Keratinocyte (primary cell): ENCODE data around the gene PYGM. TPM values are rescaled to one million over a fixed set of nuclear protein-coding genes. Genes with fewer than 3 reads are reported as not detected.

Source experiments
- DNase-seq: peaks from one replicate; pipeline ENCODE4 v3.0.0-alpha.2; 2011; ENCODE audit warnings: low read depth, missing footprints, low spot score
- FAIRE-seq: peaks from 2 replicates; lab custom pipeline; 2011; peaks lifted over from hg19 to GRCh38; lab: Jason Lieb, UNC
- H2AFZ ChIP-seq: 2 replicates; pipeline ENCODE4 v1.6.0; 2012; ENCODE audit warnings: low read length, control low read depth, inconsistent platforms; ENCODE audit not compliant: control insufficient read depth
- H3K27ac ChIP-seq: 2 replicates; pipeline ENCODE4 v1.5.1; 2011; ENCODE audit warnings: low read length; ENCODE audit not compliant: control insufficient read depth, insufficient read depth
- H3K27me3 ChIP-seq: 3 replicates; pipeline ENCODE4 v1.6.0; 2011; ENCODE audit warnings: low read length; ENCODE audit not compliant: control insufficient read depth, insufficient read depth; ENCODE audit errors: extremely low read depth
- H3K36me3 ChIP-seq, 2 experiments: 2 replicates in 1 of 2; 3 replicates in 1 of 2; pipeline ENCODE4 v1.5.1; 2011; ENCODE audit warnings: low read length in 2 of 2, mild to moderate bottlenecking in 1 of 2; ENCODE audit not compliant: control insufficient read depth in 2 of 2, insufficient read depth in 2 of 2; ENCODE audit errors: extremely low read depth in 1 of 2
- H3K4me1 ChIP-seq: 3 replicates; pipeline ENCODE4 v1.5.1; 2011; ENCODE audit warnings: low read length; ENCODE audit not compliant: control insufficient read depth, insufficient read depth; ENCODE audit errors: extremely low read depth
- H3K4me2 ChIP-seq: 3 replicates; pipeline ENCODE4 v1.6.0; 2011; ENCODE audit warnings: low read depth, low read length; ENCODE audit not compliant: control insufficient read depth, insufficient read depth; ENCODE audit errors: extremely low read depth
- H3K4me3 ChIP-seq, 3 experiments: fragments of 200-600 bp in 1 of 3; sonication (generic) in 1 of 3; 2 replicates in 2 of 3; 3 replicates in 1 of 3; pipeline ENCODE4 v1.5.1; 2011 to 2016; ENCODE audit warnings: low read length in 3 of 3, mild to moderate bottlenecking in 3 of 3, control low read depth in 2 of 3, inconsistent platforms in 1 of 3, low read depth in 1 of 3, mixed read lengths in 1 of 3, mixed run types in 1 of 3, moderate library complexity in 1 of 3; ENCODE audit not compliant: control insufficient read depth in 2 of 3, insufficient read depth in 2 of 3; ENCODE audit errors: extremely low read depth in 1 of 3
- H3K79me2 ChIP-seq: 2 replicates; pipeline ENCODE4 v1.6.0; 2012; ENCODE audit warnings: low read length; ENCODE audit not compliant: control insufficient read depth, insufficient read depth
- H3K9ac ChIP-seq: 3 replicates; pipeline ENCODE4 v1.6.0; 2011; ENCODE audit warnings: low read length; ENCODE audit not compliant: control insufficient read depth, insufficient read depth; ENCODE audit errors: extremely low read depth
- H3K9me1 ChIP-seq: 3 replicates; pipeline ENCODE4 v1.6.0; 2011; ENCODE audit warnings: low read length; ENCODE audit not compliant: control insufficient read depth, insufficient read depth; ENCODE audit errors: extremely low read depth
- H3K9me3 ChIP-seq: 2 replicates; pipeline ENCODE4 v1.5.1; 2012; ENCODE audit warnings: low read depth, low read length; ENCODE audit not compliant: control insufficient read depth
- H4K20me1 ChIP-seq: 3 replicates; pipeline ENCODE4 v1.6.0; 2011; ENCODE audit warnings: low read length; ENCODE audit not compliant: control insufficient read depth, insufficient read depth; ENCODE audit errors: extremely low read depth
- EZH2 ChIP-seq: IDR thresholded peaks from one replicate; pipeline ENCODE4 v1.6.1; 2012; ENCODE audit warnings: inconsistent platforms, mild to moderate bottlenecking, low read length, moderate library complexity
- dilution Hi-C: fragments of 300-500 bp; cut with MboI; formaldehyde crosslinking; loops from one replicate; pipeline ENCODE4 v1.7.0; 2020; ENCODE audit warnings: low sequenced_read_pairs; ENCODE audit not compliant: extremely low pct_ligation_motif_present
- polyA plus RNA-seq, 5 experiments: library from polyadenylated mRNA; depleted of rRNA in 3 of 5; stranded (reverse) in 3 of 5; stranded (forward) in 1 of 5; unstranded in 1 of 5; fragments of >200 nt; gene quantifications; 1 replicate in 1 of 5; 2 replicates in 3 of 5; 3 replicates in 1 of 5; pipeline versions ENCODE4 v1.2.1 to v1.2.3, GENCODE V29; 2011 to 2012; ENCODE audit warnings: missing spikeins in 2 of 5, low read depth in 1 of 5, low replicate concordance in 1 of 5
- TF ChIP-seq, protein P1 (sequence below), 3 experiments: IDR thresholded peaks in 1 of 3; conservative IDR thresholded peaks in 1 of 3; optimal IDR thresholded peaks in 1 of 3; 2 replicates in 2 of 3; 3 replicates in 1 of 3; pipeline versions ENCODE3 to v1.5.1; 2011; ENCODE audit warnings: low read length in 3 of 3, mild to moderate bottlenecking in 3 of 3, moderate library complexity in 2 of 3, control low read depth in 1 of 3, inconsistent platforms in 1 of 3; ENCODE audit not compliant: insufficient read depth in 2 of 3; ENCODE audit errors: extremely low read depth in 1 of 3

The PYGM gene
- polyA plus RNA-seq, 1 donor (not counting 4 experiments of a cell fraction or from before 2014, with no cell fraction given), result 0.05 TPM

DNA sequence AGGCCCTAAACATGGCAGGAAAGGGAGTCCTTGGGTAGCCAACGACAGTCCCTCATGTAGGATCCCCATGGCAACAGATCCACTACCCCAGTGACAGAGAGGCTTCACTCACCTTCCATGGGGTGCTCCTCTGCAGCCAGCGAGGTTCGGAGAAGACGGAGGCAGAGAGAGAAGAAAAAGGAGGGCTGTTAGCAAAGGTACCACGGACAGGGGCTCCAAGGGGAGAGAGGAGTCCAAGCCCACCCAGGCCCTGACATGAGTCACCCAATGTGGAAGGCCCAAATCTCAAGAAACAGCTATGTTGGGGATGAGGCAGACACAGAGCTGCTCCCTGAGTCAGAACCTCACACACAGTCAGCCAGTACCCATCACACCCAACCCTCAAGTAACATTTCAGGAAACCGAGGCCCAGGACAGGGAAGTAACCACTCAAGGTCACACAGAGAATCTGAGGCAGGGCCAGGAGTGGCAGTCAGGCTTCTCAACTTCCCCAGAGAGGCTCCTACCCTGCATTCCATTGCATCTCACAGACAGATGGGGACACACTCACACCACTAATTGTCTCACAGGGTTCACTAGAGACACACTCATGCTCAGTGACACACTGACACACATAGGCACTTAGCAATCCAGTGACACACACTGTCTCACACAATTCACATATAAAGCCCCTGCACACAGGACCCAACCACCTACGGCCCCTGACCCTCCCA is 62.0 kb downstream of the PYGM start:
- Histone ChIP-seq H3K27me3 (peaks cover 45% of the 10 kb centered on the region), H3K9ac (no peak overlapping the region)
- FAIRE-seq, result no peak

More for the DNA sequence above, 62.0 kb downstream of the PYGM start:
- Histone ChIP-seq H2AFZ (no peak overlapping the region), H3K9me3 (no peaks in the 10 kb centered on the region), H3K4me3 (no peak overlapping the region), H3K4me2 (no peak overlapping the region), H3K9me1 (no peaks in the 10 kb centered on the region), H3K4me1 (no peaks in the 10 kb centered on the region), H4K20me1 (no peaks in the 10 kb centered on the region), H3K36me3 (no peaks in the 10 kb centered on the region), H3K27ac (no peak overlapping the region), H3K79me2 (no peaks in the 10 kb centered on the region)
- dilution Hi-C loops, result no loop called here
- no peak for TF ChIP-seq EZH2
- TF ChIP-seq, protein P1, sequence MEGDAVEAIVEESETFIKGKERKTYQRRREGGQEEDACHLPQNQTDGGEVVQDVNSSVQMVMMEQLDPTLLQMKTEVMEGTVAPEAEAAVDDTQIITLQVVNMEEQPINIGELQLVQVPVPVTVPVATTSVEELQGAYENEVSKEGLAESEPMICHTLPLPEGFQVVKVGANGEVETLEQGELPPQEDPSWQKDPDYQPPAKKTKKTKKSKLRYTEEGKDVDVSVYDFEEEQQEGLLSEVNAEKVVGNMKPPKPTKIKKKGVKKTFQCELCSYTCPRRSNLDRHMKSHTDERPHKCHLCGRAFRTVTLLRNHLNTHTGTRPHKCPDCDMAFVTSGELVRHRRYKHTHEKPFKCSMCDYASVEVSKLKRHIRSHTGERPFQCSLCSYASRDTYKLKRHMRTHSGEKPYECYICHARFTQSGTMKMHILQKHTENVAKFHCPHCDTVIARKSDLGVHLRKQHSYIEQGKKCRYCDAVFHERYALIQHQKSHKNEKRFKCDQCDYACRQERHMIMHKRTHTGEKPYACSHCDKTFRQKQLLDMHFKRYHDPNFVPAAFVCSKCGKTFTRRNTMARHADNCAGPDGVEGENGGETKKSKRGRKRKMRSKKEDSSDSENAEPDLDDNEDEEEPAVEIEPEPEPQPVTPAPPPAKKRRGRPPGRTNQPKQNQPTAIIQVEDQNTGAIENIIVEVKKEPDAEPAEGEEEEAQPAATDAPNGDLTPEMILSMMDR (optimal IDR thresholded peaks at IDR 0.05 in 1 of 3, IDR thresholded peaks at IDR 0.05 in 1 of 3, conservative IDR thresholded peaks at IDR 0.05 in 1 of 3; ENCODE audit: extremely low read depth in 1 of 3, insufficient read depth in 2 of 3, low read length in 3 of 3), result no peak
- DNase-seq, result no peak

Other genes starting within 250 kb of the PYGM start
- gene SLC22A11, start 204.0 kb downstream of the PYGM start, polyA plus RNA-seq, result not detected in 3 replicates
- gene SLC22A12, start 168.8 kb downstream of the PYGM start, polyA plus RNA-seq, result not detected in 3 replicates
- gene NRXN2, start 36.8 kb downstream of the PYGM start, polyA plus RNA-seq, result not detected in 3 replicates
- 0.35 to 0.49 TPM (median 0.49 TPM) in 3 replicates for gene RASGRP2, start 15.8 kb downstream of the PYGM start, polyA plus RNA-seq
- 34.3 to 153 TPM (median 54.5 TPM) in 3 replicates for gene SF1, start 18.6 kb upstream of the PYGM start, polyA plus RNA-seq
- 6.7 to 12.5 TPM (median 10.7 TPM) in 3 replicates for gene MAP4K2, start 43.2 kb upstream of the PYGM start, polyA plus RNA-seq
- gene MEN1, start 50.6 kb upstream of the PYGM start, polyA plus RNA-seq, result 14.2 to 19.1 TPM (median 18.2 TPM) in 3 replicates
- gene CDC42BPG, start 84.7 kb upstream of the PYGM start, polyA plus RNA-seq, result 2.2 to 4.0 TPM (median 2.5 TPM) in 3 replicates
- 73.9 to 192 TPM (median 75.6 TPM) in 3 replicates for gene EHD1, start 118.6 kb upstream of the PYGM start, polyA plus RNA-seq
- gene ATG2A, start 157.2 kb upstream of the PYGM start, polyA plus RNA-seq, result 2.4 to 5.7 TPM (median 4.5 TPM) in 3 replicates
- 13.7 to 20.6 TPM (median 16.4 TPM) in 3 replicates for gene PPP2R5B, start 164.7 kb upstream of the PYGM start, polyA plus RNA-seq
- gene GPHA2, start 175.9 kb upstream of the PYGM start, polyA plus RNA-seq, result 0.08 TPM in 1 of 3 replicates, not detected in the others
- gene MAJIN, start 212.1 kb upstream of the PYGM start, polyA plus RNA-seq, result 0.09 TPM in 1 of 3 replicates, not detected in the others
- 0.09 to 0.10 TPM (median 0.10 TPM) in 3 replicates for gene BATF2, start 237.0 kb upstream of the PYGM start, polyA plus RNA-seq